GM12875 (cell line): ENCODE results near the gene AP5M1.

Experiments used
- H3K4me3 ChIP-seq: one replicate; pipeline ENCODE4 v1.5.1; 2011; ENCODE audit warnings: low read depth, low read length, control low read depth
- TF ChIP-seq, protein P1 (sequence below): IDR thresholded peaks from 2 replicates; pipeline ENCODE4 v1.5.1; 2011; ENCODE audit warnings: low read depth, mild to moderate bottlenecking, control low read depth, inconsistent platforms, low read length, moderate library complexity, borderline replicate concordance; ENCODE audit not compliant: insufficient read depth

The AP5M1 gene

DNA sequence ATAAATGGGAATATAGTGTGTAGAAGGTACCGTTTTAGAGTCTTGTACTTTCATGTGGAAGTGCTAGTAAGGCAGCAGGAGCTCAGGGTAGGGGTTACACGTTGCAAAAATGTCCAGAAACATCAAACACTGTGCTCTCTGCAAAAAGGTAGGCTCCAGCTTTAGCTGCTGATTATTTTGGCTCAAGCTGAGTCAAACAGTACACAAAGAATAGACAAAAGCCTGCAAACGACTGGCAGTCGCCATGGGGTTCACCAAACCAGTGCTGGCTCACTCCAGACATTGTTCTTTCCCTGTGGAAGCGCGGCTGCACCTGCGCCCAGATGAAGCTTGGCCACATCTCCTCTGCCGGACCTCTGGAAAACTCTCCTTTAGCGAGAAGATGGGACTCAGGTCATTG, 76.3 kb downstream of the AP5M1 start:
- no peak overlapping the region for H3K4me3 ChIP-seq
- TF ChIP-seq, protein P1, sequence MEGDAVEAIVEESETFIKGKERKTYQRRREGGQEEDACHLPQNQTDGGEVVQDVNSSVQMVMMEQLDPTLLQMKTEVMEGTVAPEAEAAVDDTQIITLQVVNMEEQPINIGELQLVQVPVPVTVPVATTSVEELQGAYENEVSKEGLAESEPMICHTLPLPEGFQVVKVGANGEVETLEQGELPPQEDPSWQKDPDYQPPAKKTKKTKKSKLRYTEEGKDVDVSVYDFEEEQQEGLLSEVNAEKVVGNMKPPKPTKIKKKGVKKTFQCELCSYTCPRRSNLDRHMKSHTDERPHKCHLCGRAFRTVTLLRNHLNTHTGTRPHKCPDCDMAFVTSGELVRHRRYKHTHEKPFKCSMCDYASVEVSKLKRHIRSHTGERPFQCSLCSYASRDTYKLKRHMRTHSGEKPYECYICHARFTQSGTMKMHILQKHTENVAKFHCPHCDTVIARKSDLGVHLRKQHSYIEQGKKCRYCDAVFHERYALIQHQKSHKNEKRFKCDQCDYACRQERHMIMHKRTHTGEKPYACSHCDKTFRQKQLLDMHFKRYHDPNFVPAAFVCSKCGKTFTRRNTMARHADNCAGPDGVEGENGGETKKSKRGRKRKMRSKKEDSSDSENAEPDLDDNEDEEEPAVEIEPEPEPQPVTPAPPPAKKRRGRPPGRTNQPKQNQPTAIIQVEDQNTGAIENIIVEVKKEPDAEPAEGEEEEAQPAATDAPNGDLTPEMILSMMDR = no peak

DNA sequence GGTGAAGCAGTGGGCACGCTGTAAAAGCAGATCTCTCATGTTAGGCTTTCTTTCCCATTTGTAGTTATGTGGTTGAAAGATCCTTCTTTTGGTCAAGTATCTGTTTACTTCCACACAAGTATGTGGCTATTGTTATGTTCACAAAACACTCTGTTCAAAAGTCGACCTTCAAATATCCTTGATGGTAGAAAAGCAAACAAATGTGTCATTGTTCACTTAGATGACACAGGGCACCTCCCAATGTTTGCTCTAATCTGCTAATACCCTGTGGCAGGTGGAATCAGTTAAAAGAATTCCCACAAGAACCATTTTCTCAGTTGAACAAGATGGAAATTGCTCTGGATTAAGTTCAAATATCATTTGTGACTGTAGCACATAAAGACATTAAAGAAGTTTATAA, 78.0 kb downstream of the AP5M1 start:
- TF ChIP-seq, protein P1 = no peak

More for the DNA sequence above, 78.0 kb downstream of the AP5M1 start:
- no peak overlapping the region for H3K4me3 ChIP-seq
